ENCODE results near the gene RSKR.
"Not testable (repeated sequence)": the region's sequence is repeated elsewhere in the genome, so short reads cannot be mapped to it uniquely, and the experiment has no call there.

Gene RSKR

DNA sequence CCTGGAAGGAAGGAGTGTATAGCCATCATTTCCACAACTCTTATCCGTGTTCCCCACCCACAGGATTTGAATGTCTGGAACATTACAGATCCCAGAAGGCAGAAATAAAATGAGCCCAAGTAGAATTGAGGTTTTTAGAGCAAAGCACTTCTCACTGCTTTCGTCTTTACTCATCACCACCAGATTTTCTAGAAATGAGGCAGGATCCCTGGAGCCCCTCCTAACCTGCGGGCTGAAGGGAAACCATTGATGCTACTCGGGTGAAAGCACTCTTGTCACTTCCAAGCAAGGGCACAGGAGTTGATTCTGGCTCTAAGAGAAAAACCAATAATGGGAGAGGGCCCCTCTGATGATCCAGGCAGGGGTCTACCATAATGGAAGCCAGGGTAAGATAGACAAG, 34.5 kb downstream of the RSKR start:
- DNase-seq (ENCODE audit: low read depth in 1 of 2, low spot score in 1 of 2): no peak

DNA sequence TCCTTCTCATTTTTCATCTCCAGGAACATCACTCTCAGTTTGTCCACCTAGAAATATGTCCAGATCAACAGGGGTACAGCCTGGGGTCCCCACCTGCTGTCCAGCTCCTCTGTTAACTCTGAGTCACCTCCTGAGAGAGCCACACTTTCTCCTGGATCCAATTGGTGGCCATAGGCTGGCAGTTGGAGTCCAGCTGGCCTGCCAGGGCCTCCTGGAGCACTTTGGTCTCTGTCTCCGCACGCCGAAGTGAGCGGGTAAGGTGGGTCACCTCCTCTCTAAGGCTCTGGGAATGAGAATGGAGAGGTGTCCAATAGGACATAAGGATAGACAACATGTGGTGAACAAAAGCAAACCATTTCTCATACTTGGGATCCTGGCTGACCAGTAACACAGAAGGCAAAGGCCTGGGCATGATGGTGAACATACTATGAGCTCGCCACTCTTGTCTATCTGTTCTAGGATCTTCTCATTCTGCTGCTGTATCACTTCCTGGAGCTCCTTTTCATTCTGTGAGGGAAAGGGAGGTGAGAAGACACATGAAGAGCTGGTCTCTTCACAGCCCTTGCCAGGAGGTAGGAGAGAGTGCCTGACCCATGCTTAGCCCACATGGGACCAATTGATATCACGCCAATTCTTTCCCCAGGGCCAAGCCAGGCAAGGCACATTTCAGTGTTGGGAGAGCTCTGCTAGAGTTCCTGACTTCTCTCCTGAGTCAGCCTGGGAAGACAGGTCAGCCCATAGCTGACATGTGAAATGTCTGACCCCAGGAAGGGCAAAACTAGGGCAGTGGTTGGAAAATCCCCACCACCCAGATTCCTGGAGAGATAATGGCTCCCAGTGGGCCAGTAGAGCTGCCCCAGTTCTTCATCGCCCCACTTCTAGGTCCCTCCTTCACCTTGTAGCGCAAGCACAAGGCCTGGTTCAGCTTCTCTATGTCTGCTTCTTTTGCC, 35.5 kb downstream of the RSKR start:
- DNase-seq (ENCODE audit: low read depth in 1 of 2, low spot score in 1 of 2): no peak

DNA sequence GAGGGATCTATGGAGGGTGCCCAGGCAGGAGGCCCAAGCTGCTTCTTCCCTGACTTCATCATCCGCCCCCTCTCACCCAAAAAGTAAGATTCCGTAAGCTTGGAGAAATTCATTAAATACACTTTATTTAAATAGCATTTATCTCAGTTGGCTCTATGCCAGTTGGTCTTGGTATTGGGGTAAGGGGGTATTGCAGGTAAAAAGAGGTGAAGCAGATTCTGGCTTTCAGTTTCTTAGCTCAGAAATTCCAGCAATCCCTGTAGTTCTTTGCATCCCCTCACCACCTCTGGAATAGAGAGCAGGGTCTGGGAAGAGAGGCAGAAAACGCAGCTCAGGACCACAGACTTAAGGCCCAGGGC, 36.5 kb downstream of the RSKR start:
- no peak for DNase-seq (ENCODE audit: low read depth in 1 of 2, low spot score in 1 of 2)

DNA sequence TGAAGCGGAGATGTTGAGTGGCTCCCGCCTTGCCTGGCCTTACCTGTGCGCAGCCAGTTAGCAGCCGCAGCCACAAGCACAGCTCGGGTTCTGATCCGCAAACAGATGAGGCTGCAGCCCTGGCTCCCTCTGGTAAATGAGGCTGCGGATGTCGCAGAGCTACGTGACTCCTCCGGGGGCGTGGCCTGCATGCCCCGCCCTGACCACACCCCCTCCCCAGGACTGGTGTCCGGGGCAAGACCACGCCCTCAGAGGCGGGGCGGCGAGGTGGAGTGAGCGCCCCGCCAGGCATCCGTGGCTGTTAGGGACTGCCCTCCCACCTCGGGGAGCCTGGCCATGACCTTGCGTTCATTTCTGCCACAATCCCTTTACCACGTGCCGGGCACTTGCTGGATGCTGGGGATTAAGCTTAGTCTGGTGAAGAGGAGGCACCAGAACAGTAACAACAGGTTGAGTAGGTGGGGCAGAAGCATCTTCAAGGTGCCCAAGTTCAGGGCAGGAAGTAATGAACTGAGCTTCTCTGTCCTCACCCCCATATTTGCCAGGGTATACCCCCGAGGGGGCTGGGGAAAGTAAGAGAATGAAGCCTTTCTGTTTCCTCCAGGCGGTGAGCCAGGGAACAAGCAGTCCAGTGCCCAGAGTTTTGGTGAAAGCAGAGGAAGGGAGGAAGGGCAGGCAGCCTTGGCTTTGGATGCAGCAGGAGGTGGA, 37.1 kb downstream of the RSKR start, which contains the start of gene ALDOC:
TSS of gene ALDOC (minus strand) at position 138 of the 708 bp plus-strand sequence. CDS start 1,363 bp downstream, outside the sequence.
- peak; percentile 91 to 96 for DNase-seq (ENCODE audit: low read depth in 1 of 2, low spot score in 1 of 2)

DNA sequence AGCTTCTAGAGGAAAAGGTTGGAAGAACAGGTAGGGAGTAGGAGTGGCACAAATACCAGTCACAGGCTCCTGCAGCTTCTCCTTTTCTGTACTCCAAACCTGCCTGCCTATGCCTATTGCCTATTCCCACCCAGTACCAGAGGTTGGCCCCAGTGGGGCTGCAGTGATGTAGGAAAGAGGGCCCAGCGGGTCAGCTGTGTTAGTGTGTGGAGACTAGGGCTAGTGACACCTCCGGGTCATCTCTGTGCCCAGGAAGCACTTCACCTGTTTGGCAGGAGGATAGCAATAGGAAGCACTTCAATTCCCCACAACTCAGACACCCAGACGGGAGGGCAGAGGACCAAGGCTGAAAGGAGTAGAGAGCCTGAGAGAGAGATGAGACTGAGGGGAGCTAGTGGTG, 38.0 kb downstream of the RSKR start:
- not testable (repeated sequence) for DNase-seq (ENCODE audit: low read depth in 1 of 2, low spot score in 1 of 2)

DNA sequence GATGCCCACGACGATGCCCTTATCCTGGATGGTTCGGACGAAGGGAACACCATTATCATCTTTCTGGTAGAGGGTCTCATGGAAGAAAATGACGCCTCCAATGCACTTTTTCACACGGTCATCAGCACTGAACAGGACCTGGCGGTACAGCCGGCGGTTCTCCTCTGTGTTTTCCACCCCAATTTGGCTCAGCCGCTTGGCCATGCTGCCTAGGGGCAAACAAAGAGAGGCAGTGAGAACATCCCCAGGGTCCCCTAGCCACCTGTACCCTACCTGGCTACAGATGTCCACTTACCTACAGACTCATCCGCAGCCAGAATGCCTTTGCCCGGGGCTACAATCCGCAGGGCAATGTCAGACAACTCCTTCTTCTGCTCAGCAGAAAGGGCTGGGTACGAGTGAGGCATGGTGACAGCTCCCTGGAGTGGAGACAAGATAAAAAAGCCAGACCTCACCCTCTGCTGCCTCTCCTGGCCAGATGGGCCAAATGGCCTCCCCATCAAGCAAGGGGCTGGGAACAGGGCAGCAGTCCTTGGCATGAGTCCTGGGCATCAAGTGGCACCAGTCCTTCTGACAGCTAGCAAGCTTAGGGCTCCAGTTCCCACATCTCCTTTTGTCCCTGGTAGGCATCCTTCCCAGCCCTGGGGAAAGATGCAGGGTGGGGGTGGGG, 38.7 kb downstream of the RSKR start:
- no peak for DNase-seq (ENCODE audit: low read depth in 1 of 2, low spot score in 1 of 2)

DNA sequence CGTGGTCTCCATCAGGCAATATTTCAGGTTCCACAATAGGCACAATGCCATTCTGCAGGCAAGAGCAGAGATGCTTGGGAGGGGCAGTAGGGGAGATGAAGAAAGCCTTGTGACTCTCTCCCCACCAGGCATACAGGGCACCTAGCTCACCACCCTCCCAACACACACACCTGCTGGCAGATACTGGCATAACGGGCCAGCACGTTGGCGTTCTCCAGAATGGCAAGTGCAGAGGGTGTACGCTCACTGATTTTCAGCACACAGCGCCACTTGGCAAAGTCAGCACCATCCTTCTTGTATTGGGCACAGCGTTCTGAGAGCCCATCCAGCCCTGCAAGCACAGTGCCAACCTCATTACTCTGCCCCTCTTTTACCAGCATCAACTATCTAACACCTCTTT, 39.5 kb downstream of the RSKR start:
- no peak for DNase-seq (ENCODE audit: low read depth in 1 of 2, low spot score in 1 of 2)

DNA sequence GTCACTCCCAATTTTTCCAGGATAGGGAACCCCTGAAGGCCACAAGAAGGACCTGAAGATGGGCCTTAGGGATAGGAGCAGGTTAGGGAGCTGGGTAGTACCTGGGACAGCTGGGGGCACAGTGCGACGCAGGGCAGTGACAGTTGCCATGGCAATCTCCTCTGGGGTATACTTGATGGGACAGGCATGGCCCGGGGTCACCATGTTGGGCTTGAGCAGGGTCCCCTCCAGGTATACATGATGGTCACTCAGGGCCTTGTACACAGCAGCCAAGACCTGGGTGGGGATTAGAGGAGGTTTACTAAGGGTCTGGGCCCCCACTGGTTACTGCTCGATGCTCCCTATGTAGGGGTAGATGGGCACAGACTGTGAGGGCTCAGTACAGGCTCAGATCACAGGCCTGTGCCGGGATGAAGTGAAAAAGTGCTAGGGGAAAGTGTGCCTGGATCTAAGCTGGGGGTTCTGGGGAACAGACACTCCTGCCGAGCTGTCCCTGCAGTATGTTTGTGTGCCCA, 40.0 kb downstream of the RSKR start:
- DNase-seq (ENCODE audit: low read depth in 1 of 2, low spot score in 1 of 2): no peak

DNA sequence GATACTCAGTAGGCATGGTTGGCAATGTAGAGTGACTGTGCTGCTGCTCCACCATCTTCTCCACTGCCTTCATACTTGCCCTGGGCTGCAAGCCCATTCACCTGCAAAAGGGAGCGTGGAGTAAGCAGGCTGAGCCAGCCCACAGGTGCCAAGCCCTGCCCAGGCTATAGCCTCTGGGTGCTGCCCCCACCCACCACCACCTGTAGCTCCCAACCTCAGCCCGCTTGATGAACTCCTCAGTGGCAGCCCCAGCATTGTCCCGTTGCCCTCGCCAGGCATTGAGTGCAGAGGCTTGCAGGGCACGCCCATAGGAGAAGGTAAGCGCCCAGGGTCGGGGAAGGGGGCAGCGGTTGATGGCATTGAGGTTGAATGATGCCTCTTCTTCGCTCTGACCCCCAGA, 40.5 kb downstream of the RSKR start:
- DNase-seq (ENCODE audit: low read depth in 1 of 2, low spot score in 1 of 2): no peak

DNA sequence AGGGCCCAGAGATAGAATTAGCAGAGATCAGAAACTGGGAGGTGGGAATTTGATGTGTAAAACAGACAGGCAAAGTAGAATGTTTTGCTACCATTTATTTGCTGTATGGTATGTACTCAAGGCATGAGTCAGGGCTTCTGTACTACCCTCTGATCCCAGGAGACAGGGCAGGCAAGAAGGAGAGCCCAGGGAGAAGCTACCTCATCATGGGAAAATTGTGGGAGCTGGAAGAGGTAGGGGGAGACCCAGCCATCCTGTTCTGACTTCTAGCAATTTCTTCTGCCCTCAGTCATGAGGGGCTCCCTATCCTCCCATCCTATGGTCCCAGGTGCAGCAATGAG, 41.0 kb downstream of the RSKR start:
- DNase-seq (ENCODE audit: low read depth in 1 of 2, low spot score in 1 of 2): no peak

DNA sequence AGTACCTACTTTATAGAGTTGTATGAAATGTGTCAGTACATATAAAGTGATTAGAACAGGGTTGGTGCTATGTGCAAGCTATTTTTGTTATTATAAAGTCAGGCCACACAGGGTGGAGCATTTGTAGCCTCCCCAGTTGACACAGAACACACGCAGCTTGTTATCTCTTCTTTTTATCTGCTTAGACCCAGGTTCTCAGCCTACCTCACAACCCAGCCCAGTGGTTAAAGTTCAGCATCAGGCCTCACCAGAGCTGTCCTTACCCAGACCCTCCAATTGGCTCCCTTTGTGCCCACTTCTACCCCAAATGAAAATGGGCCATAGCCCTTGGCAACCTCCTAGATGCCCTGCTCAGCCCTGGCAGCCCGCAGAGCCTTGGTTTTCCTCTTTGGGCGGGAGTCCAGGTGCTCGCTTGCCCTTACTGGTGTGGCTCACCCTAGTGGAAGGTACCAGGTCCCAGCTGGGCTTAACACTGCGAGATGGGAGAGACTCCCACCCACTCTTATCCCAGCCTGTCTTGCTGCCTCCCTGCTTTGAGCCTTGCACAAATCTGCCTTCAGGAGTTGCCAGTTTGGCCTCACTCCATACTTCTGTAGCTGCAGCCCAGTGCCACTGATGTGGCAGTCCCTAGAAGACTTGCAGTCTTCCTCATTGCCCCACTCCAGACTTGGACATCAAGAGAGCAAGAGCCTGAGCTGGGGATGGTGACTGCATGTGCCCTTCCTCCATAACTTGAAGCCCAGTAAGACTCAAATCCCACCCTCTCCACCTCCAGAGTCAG, 41.5 kb downstream of the RSKR start:
- DNase-seq (ENCODE audit: low read depth in 1 of 2, low spot score in 1 of 2): no peak

DNA sequence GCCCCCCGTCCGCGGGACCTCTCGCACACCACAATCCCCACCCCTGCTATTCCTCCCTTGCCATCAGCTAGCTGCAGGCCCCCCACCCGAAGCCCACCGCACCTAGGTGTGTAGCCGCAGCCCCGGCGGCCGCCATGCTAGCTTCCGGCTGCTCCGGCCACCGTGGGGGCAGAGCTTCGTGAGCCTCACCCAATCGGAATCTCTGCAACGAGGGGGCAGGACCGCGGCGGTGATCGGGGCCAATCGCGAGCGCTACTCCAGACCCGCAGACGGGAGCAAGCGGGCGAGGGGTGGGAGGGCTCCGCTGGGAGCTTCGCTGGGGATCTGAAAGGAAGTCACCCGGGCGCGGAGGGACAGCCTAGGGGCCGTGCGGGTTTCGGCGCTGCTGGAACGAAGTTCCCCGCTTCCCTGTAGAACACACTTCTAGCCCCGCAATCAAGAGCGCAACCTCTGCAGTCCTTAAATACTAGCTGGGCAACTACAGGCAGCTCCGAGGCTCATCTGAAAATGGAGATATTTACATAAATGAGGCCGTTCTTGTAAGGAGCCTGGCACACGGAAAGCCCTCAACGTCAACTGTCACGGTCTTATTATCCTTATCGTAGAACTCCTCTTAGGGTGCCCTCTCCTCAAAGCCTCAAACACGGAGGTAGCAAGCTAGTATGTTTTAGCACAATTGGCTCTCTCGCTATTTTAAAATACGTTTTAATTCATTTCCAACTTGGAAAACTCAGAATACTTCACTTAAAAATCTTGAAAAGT, 42.4 kb downstream of the RSKR start, which contains the start of gene PIGS:
TSS of gene PIGS (minus strand) at position 164 of the 762 bp plus-strand sequence. CDS start at position 136, 28 bp downstream.
- DNase-seq (ENCODE audit: low read depth in 1 of 2, low spot score in 1 of 2): peak; percentile 80 to 93

DNA sequence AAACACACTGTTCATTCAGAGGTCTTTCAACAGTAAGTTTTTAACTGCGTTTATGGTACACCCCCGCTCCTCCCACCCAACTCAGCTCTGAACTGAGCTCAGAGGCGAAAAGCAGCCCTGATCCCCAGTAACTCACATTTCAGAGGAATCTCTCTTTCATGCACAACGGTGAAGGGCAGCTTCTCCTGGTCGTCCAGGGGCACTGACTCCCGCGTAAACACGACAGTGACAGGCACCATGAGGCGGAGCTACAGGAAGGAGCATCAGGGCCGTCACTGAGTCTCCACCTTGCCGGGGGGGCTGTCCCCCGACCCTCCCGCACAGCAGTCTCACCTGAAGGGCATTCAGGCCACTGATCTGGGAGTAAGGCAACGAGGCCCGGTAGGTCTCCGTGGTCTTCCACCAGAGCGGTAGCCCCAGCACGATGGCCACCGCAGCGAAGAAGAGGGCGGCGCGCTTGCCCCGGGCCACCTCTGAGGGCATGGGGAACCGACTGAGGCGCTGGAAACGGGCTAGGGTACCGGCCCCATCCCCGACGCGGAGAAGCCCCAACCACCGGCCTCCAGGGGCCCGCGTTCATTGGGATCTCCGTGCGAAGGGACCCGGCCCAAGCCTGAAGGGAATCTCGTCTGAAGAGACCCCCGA, 43.1 kb downstream of the RSKR start:
- peak in 1 of 2 donors; percentile 40 for DNase-seq (ENCODE audit: low read depth in 1 of 2, low spot score in 1 of 2)

DNA sequence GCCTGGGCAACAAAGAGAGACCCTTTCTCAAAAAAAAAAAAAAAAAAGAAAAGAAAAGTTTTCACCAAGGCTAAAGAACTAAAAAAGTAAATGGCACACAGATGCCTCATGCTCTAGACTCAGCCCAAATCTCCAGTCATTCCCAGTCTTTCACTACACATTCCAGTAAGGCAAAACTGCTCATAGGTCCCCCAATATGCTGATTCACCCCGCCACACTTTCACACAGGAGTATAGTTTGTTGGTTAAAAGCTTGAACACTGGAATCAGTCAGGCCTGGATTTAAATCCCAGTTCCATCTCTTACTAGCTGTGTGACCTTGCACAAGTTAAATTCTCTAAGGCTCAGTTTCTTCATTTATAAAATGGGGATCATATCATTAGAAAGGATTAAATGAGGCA, 44.5 kb downstream of the RSKR start:
- no peak for DNase-seq (ENCODE audit: low read depth in 1 of 2, low spot score in 1 of 2)

DNA sequence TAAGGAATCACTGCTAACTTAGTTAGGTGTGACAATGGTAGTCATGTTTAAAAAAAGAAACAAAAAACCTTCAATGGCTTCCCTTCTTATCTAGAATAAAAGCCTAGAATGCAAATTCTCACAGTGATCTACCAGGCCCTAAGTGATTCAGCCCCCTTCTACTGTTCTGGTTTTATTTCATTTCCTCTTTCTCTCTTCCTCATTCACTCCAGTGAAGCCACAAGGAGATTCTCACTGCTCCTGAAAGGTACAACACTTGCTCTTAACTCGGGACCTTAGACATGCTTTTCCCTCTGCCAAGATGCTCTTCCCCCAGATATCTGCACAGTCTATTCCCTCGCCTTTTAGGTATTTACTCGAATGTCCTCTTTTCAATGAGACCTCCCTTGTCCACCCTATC, 46.4 kb downstream of the RSKR start:
- DNase-seq (ENCODE audit: low read depth in 1 of 2, low spot score in 1 of 2): no peak

DNA sequence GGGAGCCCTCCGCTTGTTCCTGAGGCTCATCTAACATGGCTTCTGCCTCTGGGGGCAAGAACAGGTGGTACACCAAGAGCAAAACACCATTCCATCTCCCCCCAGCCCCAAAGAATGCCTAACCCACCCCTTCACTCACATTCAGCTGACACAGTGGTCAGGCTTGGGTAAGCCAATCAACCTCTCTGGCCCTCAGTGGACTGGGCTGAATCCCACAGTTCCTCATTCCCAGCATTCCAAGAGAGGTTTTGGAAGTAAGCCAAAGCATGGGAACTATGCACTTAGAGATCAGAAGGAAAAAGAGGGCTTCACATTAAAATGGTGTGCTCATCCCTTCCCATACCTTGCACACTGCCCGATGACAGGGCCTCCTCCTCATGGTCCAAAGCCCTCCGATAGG, 50.5 kb downstream of the RSKR start:
- DNase-seq (ENCODE audit: low read depth in 1 of 2, low spot score in 1 of 2): no peak

Measured in activated CD4-positive, alpha-beta T cell treated with anti-CD3 and anti-CD28 coated beads, Interleukin-2, amount 50 U/mL, for 24 hours (primary cell).